Medulla oblongata (tissue), 1 donor: ENCODE data around the gene ZNF425.
A peak's percentile ranks its signal among the peaks of the same experiment; 100 is the strongest.
"Not testable (repeated sequence)": the region's sequence is repeated elsewhere in the genome, so short reads cannot be mapped to it uniquely, and the experiment has no call there.

ENCODE experiments used
- DNase-seq: peaks from one replicate; pipeline ENCODE4 v3.0.0-alpha.2; 2015; ENCODE audit errors: extremely low spot score

Gene ZNF425

GRCh38 chr7:149130572-149131198, 4.6 kb upstream of the ZNF425 start:
- no peak for DNase-seq

- peak; percentile 66 for DNase-seq
Measured at GRCh38 chr7:149126662-149127266, 640 bp upstream of the ZNF425 start.

GRCh38 chr7:149125189-149125862, 798 bp downstream of the ZNF425 start:
- peak; percentile 9 for DNase-seq

GRCh38 chr7:149109969-149110368, 16.2 kb downstream of the ZNF425 start:
- no peak for DNase-seq

- no peak for DNase-seq
Measured at GRCh38 chr7:149104749-149105148, 21.4 kb downstream of the ZNF425 start.

- DNase-seq, result no peak
Measured at GRCh38 chr7:149104214-149104613, 21.9 kb downstream of the ZNF425 start.

- no peak for DNase-seq
Measured at GRCh38 chr7:149103424-149103823, 22.7 kb downstream of the ZNF425 start.

- DNase-seq, result no peak
Measured at GRCh38 chr7:149102666-149103065, 23.5 kb downstream of the ZNF425 start.

GRCh38 chr7:149100821-149101220, 25.3 kb downstream of the ZNF425 start:
- DNase-seq, result no peak

- no peak for DNase-seq
Measured at GRCh38 chr7:149099058-149099457, 27.1 kb downstream of the ZNF425 start.

- no peak for DNase-seq
Measured at GRCh38 chr7:149097088-149097487, 29.0 kb downstream of the ZNF425 start.

GRCh38 chr7:149093228-149093627, 32.9 kb downstream of the ZNF425 start:
- no peak for DNase-seq

GRCh38 chr7:149092244-149092643, 33.9 kb downstream of the ZNF425 start:
- DNase-seq, result not testable (repeated sequence)

GRCh38 chr7:149090397-149091195, 35.5 kb downstream of the ZNF425 start, which contains the start of gene ZNF786:
Gene ZNF786, minus strand, starts transcription at chr7:149090718. Its CDS starts 78 bp downstream, at chr7:149090640.
- peak; percentile 94 for DNase-seq

GRCh38 chr7:149087376-149087775, 38.7 kb downstream of the ZNF425 start:
- no peak for DNase-seq

- no peak for DNase-seq
Measured at GRCh38 chr7:149085866-149086265, 40.3 kb downstream of the ZNF425 start.

GRCh38 chr7:149084407-149084806, 41.7 kb downstream of the ZNF425 start:
- no peak for DNase-seq

GRCh38 chr7:149081914-149082313, 44.2 kb downstream of the ZNF425 start:
- no peak for DNase-seq

GRCh38 chr7:149077594-149077993, 48.5 kb downstream of the ZNF425 start:
- DNase-seq, result no peak

- no peak for DNase-seq
Measured at GRCh38 chr7:149075286-149075685, 50.8 kb downstream of the ZNF425 start.

- no peak for DNase-seq
Measured at GRCh38 chr7:149074116-149074885, 51.8 kb downstream of the ZNF425 start.

GRCh38 chr7:149072438-149072775, 53.7 kb downstream of the ZNF425 start:
- no peak for DNase-seq
